Body of pancreas (tissue), 4 donors: ENCODE measurements around the gene PLK1. TPM values are rescaled to one million over a fixed set of nuclear protein-coding genes. Genes with fewer than 3 reads are reported as not detected.

Source experiments
- ATAC-seq: fragments of 150-250 bp; one replicate; pipeline ENCODE4 v1.9.1; 2016
- DNase-seq, 4 donors: peaks; one replicate each; pipeline ENCODE4 v3.0.0-alpha.2; 2019
- H3K27ac ChIP-seq, 4 donors: fragments of 200-600 bp; sonication (generic); 1 replicate in 3 of 4; 2 replicates in 1 of 4; pipeline versions ENCODE4 v1.5.1 to v1.6.1; 2016 to 2019; ENCODE audit warnings: mild to moderate bottlenecking in 1 of 4, mixed read lengths in 1 of 4, moderate library complexity in 1 of 4
- H3K27me3 ChIP-seq, 2 donors: fragments of 200-600 bp; sonication (generic); one replicate each; pipeline ENCODE4 v1.6.0; 2016; ENCODE audit warnings: mild to moderate bottlenecking in 1 of 2
- H3K36me3 ChIP-seq, 2 donors: fragments of 200-600 bp; sonication (generic); replicated peaks in 1 of 2; 2 replicates each; pipeline ENCODE4 v1.5.1; 2016; ENCODE audit warnings: low read depth in 2 of 2; ENCODE audit not compliant: insufficient read depth in 1 of 2
- H3K4me1 ChIP-seq: fragments of 200-600 bp; sonication (generic); one replicate; pipeline ENCODE4 v1.6.0; 2016
- H3K4me3 ChIP-seq, 2 donors: fragments of 200-600 bp; sonication (generic); 1 replicate in 1 of 2; 2 replicates in 1 of 2; pipeline ENCODE4 v1.5.1; 2016 to 2019
- H3K9me3 ChIP-seq, 3 donors: fragments of 200-600 bp; sonication (generic); 1 replicate in 2 of 3; 2 replicates in 1 of 3; pipeline ENCODE4 v1.5.1; 2016
- CTCF ChIP-seq, 7 experiments: fragments of 450-650 bp in 4 of 7; fragments of 200-600 bp in 3 of 7; sonication (generic) in 3 of 7; IDR thresholded peaks; one replicate each; pipeline ENCODE4 v1.5.1; 2016 to 2019; ENCODE audit warnings: antibody characterized with exemption in 7 of 7
- POLR2A ChIP-seq, 3 donors: fragments of 450-650 bp; IDR thresholded peaks; one replicate each; pipeline ENCODE4 v1.6.1; 2016; ENCODE audit warnings: antibody characterized with exemption in 3 of 3, mild to moderate bottlenecking in 2 of 3
- WGBS, 2 donors: methylation state at CpG; one replicate each; pipeline ENCODE4 v1.1.5; 2017; 5-methylcytosine and 5-hydroxymethylcytosine counted together
- intact Hi-C: fragments of 100-400 bp; cut with DNase I; formaldehyde crosslinking; loops from one replicate; pipeline ENCODE4 v1.15.1; 2023
- total RNA-seq, 2 donors: library from RNA; depleted of rRNA; stranded (reverse); fragments of >200 nt; gene quantifications; one replicate each; pipeline ENCODE4 v1.1.0, GENCODE V29; 2016

Gene PLK1
- total RNA-seq, 2 donors from 2014 or later, result 0.52 to 2.3 TPM

- ATAC-seq, result no peak
- DNase-seq, result no peak
- intact Hi-C loops, result no loop called here
- Histone ChIP-seq H3K27me3 (no peaks in the 10 kb centered on the region), H3K27ac (no peak overlapping the region), H3K4me3 (no peak overlapping the region), H3K9me3 (no peaks in the 10 kb centered on the region), H3K4me1 (no peaks in the 10 kb centered on the region), H3K36me3 (peaks cover 0 to 10% of the 10 kb centered on the region in 2 donors)
- WGBS, 2 donors, result 90 to 92% methylated on average over 4 of the region's 4 CpGs
- TF ChIP-seq CTCF (IDR thresholded peaks at IDR 0.05), result no peak
- TF ChIP-seq POLR2A (IDR thresholded peaks at IDR 0.05), result no peak
Measured at GRCh38 chr16:23668873-23669272, 9.8 kb upstream of the PLK1 start.

- DNase-seq, result no peak
- Histone ChIP-seq H3K36me3 (peaks cover 0 to 9% of the 10 kb centered on the region in 2 donors), H3K4me3 (no peak overlapping the region), H3K9me3 (no peaks in the 10 kb centered on the region), H3K27ac (no peak overlapping the region), H3K4me1 (no peaks in the 10 kb centered on the region), H3K27me3 (no peaks in the 10 kb centered on the region)
- WGBS, 2 donors, result 86 to 98% methylated on average over 4 of the region's 4 CpGs
- intact Hi-C loops, result no loop called here
- no peak for ATAC-seq
- TF ChIP-seq POLR2A (IDR thresholded peaks at IDR 0.05) (no peak), CTCF (IDR thresholded peaks at IDR 0.05) (no peak)
Measured at GRCh38 chr16:23670137-23670776, 8.4 kb upstream of the PLK1 start.

- no peaks in the 10 kb centered on the region for H3K9me3 ChIP-seq
- no peak overlapping the region for H3K27ac ChIP-seq
- H3K27me3 ChIP-seq, result no peaks in the 10 kb centered on the region
- 69 to 77% methylated on average over 8 of the region's 8 CpGs for WGBS, 2 donors
- no peak for TF ChIP-seq CTCF (IDR thresholded peaks at IDR 0.05)
- TF ChIP-seq POLR2A (IDR thresholded peaks at IDR 0.05), result no peak
- H3K36me3 ChIP-seq, result no peaks in the 10 kb centered on the region
- peaks cover 26% of the 10 kb centered on the region for H3K4me1 ChIP-seq
- DNase-seq (no peak), ATAC-seq (no peak)
- intact Hi-C loops, result no loop called here
- H3K4me3 ChIP-seq, result no peak overlapping the region
Measured at GRCh38 chr16:23673971-23674614, 4.6 kb upstream of the PLK1 start.

- peak; percentile 52 to 72 (median 61) for DNase-seq
- peak; percentile 76 for ATAC-seq
- Histone ChIP-seq H3K27me3 (no peaks in the 10 kb centered on the region), H3K27ac (peak overlapping the region; percentile 11 to 56 (median 52)), H3K4me3 (no peak overlapping the region), H3K4me1 (peaks cover 30% of the 10 kb centered on the region), H3K36me3 (no peaks in the 10 kb centered on the region), H3K9me3 (no peaks in the 10 kb centered on the region)
- TF ChIP-seq POLR2A (IDR thresholded peaks at IDR 0.05) (no peak), CTCF (IDR thresholded peaks at IDR 0.05) (no peak)
- 41 to 47% methylated on average over 2 of the region's 2 CpGs for WGBS, 2 donors
- intact Hi-C loops, result no loop called here
Measured at GRCh38 chr16:23676924-23677480, 1.7 kb upstream of the PLK1 start.
